IPS-18a (cell line): ENCODE measurements around the gene EPB41L3.

ENCODE experiments used
- H3K27ac ChIP-seq: one replicate; pipeline ENCODE4 v1.5.1; 2013; ENCODE audit warnings: low read length
- H3K27me3 ChIP-seq: one replicate; pipeline ENCODE4 v1.6.1; 2013; ENCODE audit warnings: mild to moderate bottlenecking, low read length; ENCODE audit not compliant: control insufficient read depth, insufficient read depth
- H3K36me3 ChIP-seq: one replicate; pipeline ENCODE4 v1.6.1; 2013; ENCODE audit warnings: low read depth, low read length; ENCODE audit not compliant: control insufficient read depth
- H3K4me1 ChIP-seq: one replicate; pipeline ENCODE4 v1.6.1; 2013; ENCODE audit warnings: low read depth, low read length; ENCODE audit not compliant: control insufficient read depth
- H3K4me3 ChIP-seq: one replicate; pipeline ENCODE4 v1.5.1; 2013; ENCODE audit warnings: low read length
- H3K9ac ChIP-seq: one replicate; pipeline ENCODE4 v1.6.1; 2013; ENCODE audit warnings: mild to moderate bottlenecking, low read length, moderate library complexity
- H3K9me3 ChIP-seq: one replicate; pipeline ENCODE4 v1.6.1; 2013; ENCODE audit warnings: low read depth, low read length; ENCODE audit not compliant: control insufficient read depth

EPB41L3 gene

GRCh38 chr18:5529471-5529870 lies 14.3 kb downstream of the EPB41L3 start:
- no peaks in the 10 kb centered on the region for H3K9me3 ChIP-seq
- peaks cover 4% of the 10 kb centered on the region for H3K4me1 ChIP-seq
- no peaks in the 10 kb centered on the region for H3K36me3 ChIP-seq
- no peaks in the 10 kb centered on the region for H3K27me3 ChIP-seq
- no peak overlapping the region for H3K27ac ChIP-seq
- H3K4me3 ChIP-seq = no peak overlapping the region
- H3K9ac ChIP-seq = no peak overlapping the region

- Histone ChIP-seq H3K4me3 (no peak overlapping the region), H3K9ac (no peak overlapping the region), H3K27me3 (no peaks in the 10 kb centered on the region), H3K9me3 (no peaks in the 10 kb centered on the region), H3K36me3 (no peaks in the 10 kb centered on the region), H3K27ac (no peak overlapping the region), H3K4me1 (peaks cover 4% of the 10 kb centered on the region)
Measured at GRCh38 chr18:5527603-5528002, 16.2 kb downstream of the EPB41L3 start.

GRCh38 chr18:5524660-5525059 lies 19.1 kb downstream of the EPB41L3 start:
- Histone ChIP-seq H3K4me3 (no peak overlapping the region), H3K9me3 (no peaks in the 10 kb centered on the region), H3K27me3 (no peaks in the 10 kb centered on the region), H3K9ac (no peak overlapping the region), H3K36me3 (no peaks in the 10 kb centered on the region), H3K4me1 (peaks cover 4% of the 10 kb centered on the region), H3K27ac (no peak overlapping the region)

GRCh38 chr18:5521000-5521399 lies 22.8 kb downstream of the EPB41L3 start:
- Histone ChIP-seq H3K4me3 (no peak overlapping the region), H3K27me3 (no peaks in the 10 kb centered on the region), H3K27ac (no peak overlapping the region), H3K9me3 (no peaks in the 10 kb centered on the region), H3K4me1 (peaks cover 4% of the 10 kb centered on the region), H3K9ac (no peak overlapping the region), H3K36me3 (no peaks in the 10 kb centered on the region)

- Histone ChIP-seq H3K36me3 (no peaks in the 10 kb centered on the region), H3K27ac (no peak overlapping the region)
Measured at GRCh38 chr18:5520464-5520863, 23.3 kb downstream of the EPB41L3 start.

GRCh38 chr18:5519448-5520298 lies 24.1 kb downstream of the EPB41L3 start:
- Histone ChIP-seq H3K27ac (no peak overlapping the region), H3K4me1 (peaks cover 1% of the 10 kb centered on the region), H3K4me3 (no peak overlapping the region)

More at GRCh38 chr18:5520464-5520863, 23.3 kb downstream of the EPB41L3 start:
- no peak overlapping the region for H3K4me3 ChIP-seq
- no peaks in the 10 kb centered on the region for H3K9me3 ChIP-seq
- H3K4me1 ChIP-seq = peaks cover 4% of the 10 kb centered on the region
- H3K27me3 ChIP-seq = no peaks in the 10 kb centered on the region
- no peak overlapping the region for H3K9ac ChIP-seq

GRCh38 chr18:5518899-5519371 lies 24.9 kb downstream of the EPB41L3 start:
- H3K4me3 ChIP-seq = no peak overlapping the region
- H3K9me3 ChIP-seq = no peaks in the 10 kb centered on the region
- no peaks in the 10 kb centered on the region for H3K27me3 ChIP-seq
- no peaks in the 10 kb centered on the region for H3K4me1 ChIP-seq
- no peak overlapping the region for H3K9ac ChIP-seq
- H3K36me3 ChIP-seq = no peaks in the 10 kb centered on the region
- H3K27ac ChIP-seq = no peak overlapping the region

More at GRCh38 chr18:5519448-5520298, 24.1 kb downstream of the EPB41L3 start:
- Histone ChIP-seq H3K9ac (no peak overlapping the region), H3K9me3 (no peaks in the 10 kb centered on the region), H3K36me3 (no peaks in the 10 kb centered on the region), H3K27me3 (no peaks in the 10 kb centered on the region)

GRCh38 chr18:5518179-5518770 lies 25.5 kb downstream of the EPB41L3 start:
- no peak overlapping the region for H3K27ac ChIP-seq
- H3K4me3 ChIP-seq = no peak overlapping the region
- H3K9ac ChIP-seq = no peak overlapping the region
- no peaks in the 10 kb centered on the region for H3K9me3 ChIP-seq
- no peaks in the 10 kb centered on the region for H3K36me3 ChIP-seq
- H3K27me3 ChIP-seq = no peaks in the 10 kb centered on the region
- H3K4me1 ChIP-seq = no peaks in the 10 kb centered on the region

GRCh38 chr18:5516841-5517240 lies 27.0 kb downstream of the EPB41L3 start:
- Histone ChIP-seq H3K27ac (no peak overlapping the region), H3K27me3 (no peaks in the 10 kb centered on the region), H3K4me1 (peaks cover 12% of the 10 kb centered on the region), H3K9ac (no peak overlapping the region), H3K36me3 (no peaks in the 10 kb centered on the region), H3K4me3 (no peak overlapping the region), H3K9me3 (no peaks in the 10 kb centered on the region)

GRCh38 chr18:5515011-5515784 lies 28.6 kb downstream of the EPB41L3 start:
- Histone ChIP-seq H3K9ac (no peak overlapping the region), H3K27ac (no peak overlapping the region), H3K36me3 (no peaks in the 10 kb centered on the region), H3K4me3 (no peak overlapping the region), H3K9me3 (no peaks in the 10 kb centered on the region), H3K4me1 (peaks cover 13% of the 10 kb centered on the region), H3K27me3 (no peaks in the 10 kb centered on the region)

GRCh38 chr18:5513947-5514346 lies 29.9 kb downstream of the EPB41L3 start:
- Histone ChIP-seq H3K36me3 (no peaks in the 10 kb centered on the region), H3K9ac (no peak overlapping the region), H3K27ac (no peak overlapping the region), H3K27me3 (no peaks in the 10 kb centered on the region), H3K4me3 (no peak overlapping the region), H3K4me1 (peaks cover 13% of the 10 kb centered on the region), H3K9me3 (no peaks in the 10 kb centered on the region)
